NT2/D1 (cell line): ENCODE data around the gene HLA-F.

Experiments
- SUZ12 ChIP-seq: IDR thresholded peaks from 2 replicates; pipeline ENCODE4 v1.6.1; 2011; ENCODE audit not compliant: insufficient read length, insufficient read depth; ENCODE audit errors: extremely low read depth
- YY1 ChIP-seq: IDR thresholded peaks from 2 replicates; pipeline ENCODE4 v1.6.1; 2011; ENCODE audit not compliant: insufficient read length, insufficient read depth
- ZNF274 ChIP-seq: IDR thresholded peaks from 2 replicates; pipeline ENCODE4 v1.6.1; 2011; ENCODE audit warnings: mild to moderate bottlenecking, low read depth, low read length

GRCh38 chr6:29776684-29777083, 53.5 kb downstream of the HLA-F start:
- no peak for TF ChIP-seq ZNF274
- no peak for TF ChIP-seq YY1
- TF ChIP-seq SUZ12: no peak
